ENCODE measurements around the gene NT5E.
"Not testable (repeated sequence)": the region's sequence is repeated elsewhere in the genome, so short reads cannot be mapped to it uniquely, and the experiment has no call there.

NT5E gene

DNA sequence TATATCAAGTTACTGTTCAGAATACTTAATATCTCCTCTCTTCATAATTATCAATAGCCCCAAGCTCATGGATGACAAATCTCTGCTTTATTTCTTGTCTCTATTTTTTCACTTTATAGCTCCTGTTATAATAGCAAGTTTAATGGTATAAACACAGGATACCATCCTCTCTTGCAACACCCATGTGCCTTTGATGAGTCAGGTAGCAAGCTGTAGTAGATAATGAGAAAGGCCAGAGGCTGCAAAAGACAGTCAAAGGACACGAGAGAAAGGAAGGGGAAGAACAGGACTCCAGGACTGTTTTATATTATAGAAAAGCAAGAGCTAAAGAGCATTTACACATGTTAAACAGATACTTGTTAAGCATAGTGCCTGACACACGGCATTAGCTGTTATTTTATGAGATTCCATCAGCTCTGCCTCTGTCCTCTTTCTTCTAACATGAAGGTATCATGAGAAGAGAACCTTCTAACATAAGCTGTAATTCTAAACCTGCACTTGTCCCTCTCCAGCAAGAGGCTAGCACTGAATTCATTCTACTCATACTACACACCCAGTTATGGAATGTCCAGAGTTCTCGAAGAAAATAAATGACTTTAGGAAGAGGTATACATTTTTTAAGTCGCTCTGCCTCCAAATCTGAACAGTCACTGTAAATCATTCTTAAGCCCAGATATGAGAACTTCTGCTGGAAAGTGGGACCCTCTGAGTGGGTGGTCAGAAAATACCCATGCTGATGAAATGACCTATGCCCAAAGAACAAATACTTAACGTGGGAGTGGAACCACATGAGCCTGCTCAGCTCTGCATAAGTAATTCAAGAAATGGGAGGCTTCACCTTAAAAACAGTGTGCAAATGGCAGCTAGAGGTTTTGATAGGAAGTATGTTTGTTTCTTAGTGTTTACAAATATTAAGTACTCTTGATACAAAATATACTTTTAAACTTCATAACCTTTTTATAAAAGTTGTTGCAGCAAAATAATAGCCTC is 45.0 kb downstream of the NT5E start:
- no peak for DNase-seq

DNA sequence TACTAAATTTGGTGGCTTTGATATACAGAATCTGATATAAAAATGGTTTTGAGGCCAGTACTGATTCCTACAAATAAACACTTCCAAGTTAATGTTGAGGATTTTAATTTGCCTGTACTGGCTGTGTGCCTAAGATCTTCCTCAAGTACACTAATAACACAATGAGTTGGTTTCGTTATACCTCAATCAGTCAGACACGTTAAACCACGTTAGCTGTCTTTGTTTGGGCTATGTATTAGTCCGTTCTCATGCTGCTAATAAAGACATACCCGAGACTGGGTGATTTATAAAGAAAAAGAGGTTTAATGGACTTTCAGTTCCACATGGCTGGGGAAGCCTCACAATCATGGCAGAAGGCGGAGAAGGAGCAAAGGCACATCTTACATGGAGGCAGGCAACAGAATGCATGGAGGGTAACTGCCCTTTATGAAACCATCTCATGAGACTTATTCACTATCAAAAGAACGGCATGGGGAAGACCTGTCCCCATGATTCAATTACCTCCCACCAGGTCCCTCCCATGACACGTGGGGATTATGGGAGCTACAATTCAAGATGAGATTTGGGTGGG is 46.2 kb downstream of the NT5E start:
- no peak for DNase-seq

DNA sequence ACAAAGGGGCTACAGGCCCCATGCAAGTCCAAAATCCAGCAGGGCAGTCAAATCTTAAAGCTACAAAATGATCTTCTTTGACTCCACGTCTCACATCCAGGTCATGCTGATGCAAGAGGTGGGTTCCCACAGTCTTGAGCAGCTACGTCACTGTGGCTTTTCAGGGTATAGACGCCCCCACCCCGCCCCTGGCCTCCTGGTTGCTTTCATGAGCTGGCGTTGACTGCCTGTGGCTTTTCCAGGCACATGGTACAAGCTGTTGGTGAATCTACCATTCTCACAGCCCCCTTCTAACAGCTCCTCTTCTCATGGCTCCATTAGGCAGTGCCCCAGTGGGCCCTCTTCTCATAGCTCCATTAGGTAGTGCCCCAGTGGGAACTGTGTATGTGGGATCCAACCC is 47.0 kb downstream of the NT5E start:
- no peak for DNase-seq

DNA sequence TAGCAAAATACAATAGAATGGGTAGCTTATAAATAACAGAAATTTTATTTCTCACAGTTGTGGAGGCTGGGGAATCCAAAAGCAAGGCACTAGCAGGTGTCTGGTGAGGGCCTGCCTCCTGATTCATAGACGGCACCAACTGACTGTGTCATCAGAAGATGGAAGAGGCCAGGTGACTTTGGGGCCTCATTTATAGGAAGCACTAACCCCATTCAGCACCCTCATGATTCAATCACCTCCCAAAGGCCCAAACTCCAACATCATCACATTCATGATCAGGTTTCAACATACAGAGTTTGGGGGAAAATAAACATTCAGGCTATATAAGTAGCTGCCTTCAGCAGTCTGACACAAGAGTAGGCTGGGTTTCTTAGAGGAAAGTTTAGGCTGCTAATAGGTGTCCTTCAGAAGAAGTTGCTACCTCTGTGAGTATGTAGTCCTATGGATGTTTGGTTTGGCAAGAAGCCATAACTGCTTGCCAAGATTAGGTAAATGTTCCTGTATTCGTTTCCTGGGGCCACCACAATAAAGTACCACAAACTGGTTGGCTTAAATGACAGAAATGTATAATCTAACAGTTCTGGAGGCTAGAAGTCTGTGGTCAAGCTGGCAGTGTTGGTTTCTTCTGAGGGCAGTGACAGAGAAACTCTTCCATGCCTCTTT is 48.8 kb downstream of the NT5E start:
- DNase-seq, result no peak

DNA sequence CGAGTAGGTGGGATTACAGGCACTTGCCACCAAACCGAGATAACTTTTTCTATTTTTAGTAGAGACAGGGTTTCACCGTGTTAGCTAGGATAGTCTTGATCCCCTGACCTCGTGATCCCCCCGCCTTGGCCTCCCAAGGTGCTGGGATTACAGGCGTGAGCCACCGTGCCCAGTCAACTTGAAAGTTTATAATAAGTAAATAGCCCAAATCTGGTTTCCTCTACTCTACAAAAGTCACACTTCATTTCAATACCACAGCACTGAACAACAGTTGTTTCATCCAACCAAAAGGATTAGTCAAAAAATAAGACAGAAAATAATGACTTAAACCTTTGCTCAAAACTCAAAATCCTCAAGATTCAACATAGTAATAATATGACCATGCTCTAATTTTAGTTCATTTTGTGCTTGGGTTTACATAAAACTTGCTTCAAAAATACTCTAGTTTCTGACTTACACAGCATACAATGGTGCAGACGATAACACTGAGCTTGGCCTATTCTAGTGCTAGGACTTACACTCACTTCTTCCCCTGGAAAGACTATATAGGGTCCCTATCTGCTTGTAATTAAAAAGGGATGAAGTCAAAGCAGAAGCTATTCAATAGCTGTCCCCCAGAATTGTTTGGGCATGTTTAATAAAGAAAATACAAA is 56.7 kb downstream of the NT5E start:
- no peak for DNase-seq

DNA sequence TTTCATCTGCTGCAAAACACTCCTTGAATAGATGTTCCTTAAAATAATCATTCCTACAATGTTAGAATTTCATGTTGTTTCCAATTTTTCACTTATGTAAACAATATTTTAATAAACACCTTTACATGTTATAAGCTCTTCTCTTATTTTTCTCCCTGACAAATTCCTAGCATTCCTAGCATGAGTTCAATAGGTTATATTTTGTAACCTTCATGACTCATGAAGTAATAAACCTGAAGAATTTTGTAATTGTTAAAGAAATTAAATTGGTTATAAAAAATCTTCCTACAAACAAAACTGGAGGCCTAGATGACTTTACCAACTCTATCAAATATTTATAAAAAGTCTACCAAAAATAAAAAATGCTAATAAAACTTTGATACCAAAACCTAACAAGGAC is 66.3 kb downstream of the NT5E start:
- no peak for DNase-seq

DNA sequence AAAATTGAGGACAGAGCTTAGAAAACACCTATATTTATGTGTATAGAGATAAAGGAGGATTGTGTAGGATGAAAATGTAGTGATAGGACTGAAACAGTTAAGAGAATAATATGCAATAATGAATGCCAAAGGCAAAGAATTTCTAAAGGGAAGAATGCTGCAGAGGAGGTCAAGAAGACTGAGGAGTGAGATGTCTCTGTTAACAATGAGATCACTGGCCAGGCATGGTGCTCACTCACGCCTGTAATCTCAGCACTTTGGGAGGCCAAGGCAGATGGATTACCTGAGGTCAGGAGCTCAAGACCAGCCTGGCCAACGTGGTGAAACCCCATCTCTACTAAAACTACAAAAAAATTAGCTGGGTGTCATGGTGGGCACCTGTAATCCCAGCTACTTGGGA is 74.4 kb downstream of the NT5E start:
- not testable (repeated sequence) for DNase-seq

DNA sequence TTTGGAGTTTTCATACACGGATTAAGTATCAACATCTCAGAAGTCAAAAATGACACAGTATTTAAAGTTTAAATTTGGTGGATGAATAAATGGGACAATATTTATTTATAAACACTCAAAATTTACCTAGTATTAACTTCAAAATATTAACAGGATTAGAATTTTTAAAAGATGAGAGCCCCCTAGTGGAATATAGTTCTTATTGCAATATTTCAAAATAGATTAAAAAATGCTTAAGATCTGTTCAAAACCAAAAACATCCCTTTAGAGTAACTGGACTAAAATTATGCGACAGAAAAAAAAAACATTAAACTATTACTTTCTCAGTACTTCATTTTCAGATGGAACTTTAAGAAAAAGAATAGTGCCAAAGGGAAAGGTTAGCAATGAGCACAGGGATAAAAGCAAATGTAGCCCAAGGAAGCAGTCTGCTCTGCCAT is 87.2 kb downstream of the NT5E start:
- DNase-seq, result no peak

DNA sequence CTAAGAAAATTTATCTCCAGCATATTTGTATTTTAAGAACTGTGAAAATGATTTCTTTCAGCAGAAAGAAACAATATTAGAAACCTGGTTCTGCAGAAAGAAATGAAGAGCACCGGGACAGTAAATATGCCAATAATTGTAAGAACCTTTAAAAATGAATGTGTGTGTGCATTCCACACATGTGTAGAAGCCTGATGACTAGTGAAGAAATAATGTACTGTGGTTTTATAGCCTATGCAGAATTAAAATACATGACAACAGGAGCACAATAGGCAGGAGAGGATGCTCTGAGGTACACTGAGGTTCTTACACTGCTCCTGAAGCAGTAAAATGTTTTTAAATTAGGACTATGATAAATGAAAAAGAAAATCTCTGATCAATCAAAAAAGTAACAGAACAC is 94.9 kb downstream of the NT5E start:
- no peak for DNase-seq
